Measurements from ENCODE around the gene CDRT4.

CDRT4 gene

DNA sequence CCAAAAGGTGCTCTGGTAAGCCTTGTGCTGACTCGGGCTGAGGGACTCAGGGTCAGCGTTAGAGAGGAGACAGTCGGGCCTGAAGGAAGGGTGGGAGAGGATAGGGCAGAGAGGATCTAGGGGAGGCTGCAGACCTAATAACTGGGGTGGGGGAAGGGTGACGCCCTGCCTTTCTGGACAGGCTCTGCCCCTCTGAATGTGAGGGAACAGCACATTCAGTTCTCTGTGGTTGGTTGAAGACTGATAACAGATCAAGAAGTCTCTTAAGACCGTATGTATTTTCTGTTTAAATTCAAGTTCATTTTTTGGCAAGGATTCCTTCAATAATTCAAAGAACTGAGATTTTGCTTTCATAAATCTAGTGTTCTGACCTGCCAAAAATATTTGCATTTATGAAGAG is 69.8 kb downstream of the CDRT4 start:
- DNase-seq (ENCODE audit: low read depth, low spot score): no peak

- DNase-seq (ENCODE audit: low read depth, low spot score): no peak
Measured at GRCh38 chr17:15395091-15395490, 72.3 kb downstream of the CDRT4 start.

GRCh38 chr17:15393414-15393813 is 74.0 kb downstream of the CDRT4 start:
- no peak for DNase-seq (ENCODE audit: low read depth, low spot score)

- DNase-seq (ENCODE audit: low read depth, low spot score): no peak
Measured at GRCh38 chr17:15392326-15392741, 75.1 kb downstream of the CDRT4 start.

DNA sequence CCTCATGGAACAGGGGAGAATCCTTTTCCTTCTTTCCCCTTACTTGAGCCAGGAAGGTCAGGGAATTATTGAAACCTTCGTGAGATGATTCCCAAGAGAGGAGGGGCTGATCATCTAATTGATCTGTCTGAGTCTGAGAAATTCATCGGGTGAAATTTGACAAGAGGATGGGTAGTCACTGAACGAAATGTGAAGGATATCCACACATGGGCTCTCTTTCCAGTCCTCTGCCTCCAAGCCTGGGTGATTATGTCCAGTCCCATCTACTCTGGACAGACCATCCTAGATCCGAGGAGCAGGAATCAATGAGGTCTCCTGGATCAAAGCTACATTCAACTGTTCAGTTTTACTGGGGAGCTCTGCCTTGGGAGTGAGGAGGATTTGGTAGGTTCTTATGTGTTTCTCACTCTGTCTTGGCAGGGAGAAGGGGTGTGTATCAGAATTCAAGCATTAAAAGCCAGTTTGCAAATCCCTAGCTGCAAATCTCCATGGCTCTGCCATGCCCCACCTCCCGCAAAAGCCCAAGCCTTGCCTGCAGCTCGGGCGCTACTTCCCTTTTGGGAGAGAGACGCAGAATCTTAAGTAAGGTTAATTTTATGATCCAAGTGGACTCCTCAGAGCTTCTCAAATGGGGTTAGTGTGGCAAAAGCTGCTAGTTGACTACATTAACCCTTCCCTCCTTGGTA is 78.9 kb downstream of the CDRT4 start:
- DNase-seq (ENCODE audit: low read depth, low spot score): no peak

GRCh38 chr17:15386083-15386482 is 81.3 kb downstream of the CDRT4 start:
- no peak for DNase-seq (ENCODE audit: low read depth, low spot score)

All from ELF-1 (cell line).